8988T (cell line): ENCODE data around the gene METAP1.
"Not testable (repeated sequence)": the region's sequence is repeated elsewhere in the genome, so short reads cannot be mapped to it uniquely, and the experiment has no call there.

Experiments
- DNase-seq: peaks from one replicate; pipeline ENCODE4 v3.0.0; 2011

METAP1 gene

DNA sequence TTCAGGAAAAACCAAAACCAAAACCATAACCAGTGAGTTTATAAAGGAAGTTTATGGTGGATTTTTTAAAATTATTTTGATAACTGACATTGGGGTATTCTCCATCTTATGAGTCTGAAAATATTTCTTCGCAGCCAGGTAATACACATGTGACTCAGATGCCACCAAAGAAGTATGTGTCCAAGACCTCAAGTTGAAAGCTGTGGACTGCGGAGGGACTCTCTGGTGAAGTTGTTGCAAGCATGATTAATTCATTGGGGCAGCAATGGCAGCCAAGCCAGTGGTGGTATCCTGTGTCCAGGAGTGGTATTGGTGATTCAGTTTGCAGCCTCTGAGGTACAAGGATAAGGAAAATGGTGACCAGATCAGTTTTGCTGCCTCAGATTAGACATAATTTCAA, 107.1 kb downstream of the METAP1 start:
- DNase-seq, result no peak

DNA sequence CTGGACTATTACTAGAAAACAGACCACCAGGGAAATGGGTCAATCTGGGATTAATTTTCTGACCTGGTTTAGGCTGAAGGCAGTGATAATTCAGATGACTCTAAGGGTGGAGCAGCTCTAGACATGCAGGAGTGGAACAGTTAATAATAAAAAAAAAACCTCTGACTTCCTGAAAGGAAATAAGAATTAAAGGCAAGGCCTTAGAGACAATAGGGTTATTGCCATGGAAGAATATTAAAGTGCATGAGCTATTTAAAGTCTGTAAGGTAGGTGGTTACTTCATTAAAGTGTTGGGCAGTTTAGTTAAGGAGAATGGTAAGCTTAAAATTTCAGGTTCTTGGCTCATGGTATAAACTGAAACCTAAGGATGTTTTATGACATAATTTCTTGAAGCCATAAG, 107.6 kb downstream of the METAP1 start:
- no peak for DNase-seq

DNA sequence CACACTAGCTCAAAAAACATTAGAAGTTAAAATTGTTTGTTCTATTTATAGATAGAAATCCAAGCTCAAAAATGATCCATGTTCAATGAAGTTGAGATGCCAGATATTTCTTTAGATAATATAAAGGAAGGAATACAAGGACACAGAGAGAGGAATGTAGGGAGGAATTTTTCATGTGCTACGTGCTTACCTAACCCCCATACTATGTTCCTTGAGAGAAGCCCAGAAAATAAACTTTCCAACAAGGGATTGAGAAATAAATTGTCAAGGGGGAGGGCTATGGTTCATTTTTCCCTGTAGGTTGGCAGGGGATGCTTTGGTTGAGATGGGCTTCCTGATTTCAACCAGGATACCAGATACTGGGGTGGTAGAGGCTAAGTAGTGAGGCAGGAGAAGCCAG, 108.6 kb downstream of the METAP1 start:
- DNase-seq, result no peak

DNA sequence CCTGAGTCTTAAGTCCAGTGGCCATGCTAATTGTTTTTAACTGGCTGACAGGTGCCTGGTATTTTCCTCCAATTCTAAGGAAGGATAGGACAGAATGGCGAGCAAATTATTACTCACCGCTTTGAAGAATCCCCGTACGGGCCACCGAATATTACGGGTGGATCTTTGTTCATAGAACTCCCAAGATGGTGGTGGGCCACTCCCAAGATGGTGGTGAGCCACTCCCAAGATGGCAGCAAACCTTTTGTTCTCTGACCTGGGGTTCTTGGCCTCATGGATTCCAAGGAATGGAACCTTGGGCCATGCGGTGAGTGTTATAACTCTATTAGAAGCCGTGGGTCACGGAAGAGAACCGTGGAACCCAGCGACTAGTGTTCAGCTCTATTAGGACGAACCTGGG, 113.8 kb downstream of the METAP1 start:
- not testable (repeated sequence) for DNase-seq
